Measurements from ENCODE around the gene MAPK8IP1.

Gene MAPK8IP1

DNA sequence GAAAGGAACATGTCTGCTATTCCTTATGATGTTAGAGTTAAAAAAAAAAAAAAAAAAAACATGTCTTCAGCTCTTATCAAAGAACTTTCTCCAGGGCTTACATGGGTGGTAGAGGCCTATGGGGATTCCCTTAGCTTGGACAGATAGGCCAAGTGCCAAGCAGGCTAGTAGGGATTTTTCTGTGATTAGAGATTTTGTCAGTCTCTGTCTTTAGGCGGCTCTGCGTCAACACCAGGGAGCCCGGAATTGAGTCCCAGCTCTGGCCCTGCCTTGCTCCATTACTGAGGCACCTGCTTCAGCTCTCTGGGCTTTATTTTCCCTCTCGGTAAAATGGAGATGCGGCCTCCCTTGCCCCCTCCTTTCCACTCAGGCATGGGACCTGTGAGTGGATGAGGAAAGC, 25.1 kb upstream of the MAPK8IP1 start:
- no peak for DNase-seq

DNA sequence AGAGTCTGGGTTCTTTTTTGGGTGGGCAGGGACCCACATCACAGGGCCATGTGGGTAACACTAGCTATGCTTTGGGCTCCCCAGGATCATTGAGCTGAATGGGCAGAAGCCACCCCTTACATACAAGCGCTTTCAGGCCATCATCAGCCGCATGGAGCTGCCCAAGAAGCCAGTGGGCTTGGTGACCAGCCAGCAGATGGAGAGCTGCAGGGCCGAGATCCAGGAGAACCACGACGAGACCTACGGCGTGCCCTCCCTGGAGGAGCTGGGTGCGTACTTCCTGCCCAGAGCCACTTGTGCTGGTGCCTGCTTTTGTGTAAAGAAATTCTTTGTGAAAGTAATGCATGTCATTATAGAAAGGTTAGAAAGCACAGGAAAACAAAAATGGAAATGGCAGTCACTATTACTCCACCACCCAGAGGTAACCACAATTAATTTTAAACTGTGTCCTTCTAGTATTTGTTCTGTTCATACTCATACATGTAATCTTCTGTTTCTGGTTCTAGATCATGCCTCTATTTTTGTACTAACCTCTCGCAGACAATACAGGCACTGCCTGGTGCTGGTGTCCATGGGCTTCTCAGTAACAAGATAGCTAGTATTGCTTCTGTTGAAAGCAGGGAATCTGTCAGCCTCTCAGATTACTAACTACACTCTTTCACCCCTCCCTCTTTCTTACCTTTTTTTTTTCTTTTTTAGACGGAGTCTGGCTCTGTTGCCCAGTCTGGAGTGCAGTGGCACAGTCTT, 24.5 kb upstream of the MAPK8IP1 start:
- no peak for DNase-seq

DNA sequence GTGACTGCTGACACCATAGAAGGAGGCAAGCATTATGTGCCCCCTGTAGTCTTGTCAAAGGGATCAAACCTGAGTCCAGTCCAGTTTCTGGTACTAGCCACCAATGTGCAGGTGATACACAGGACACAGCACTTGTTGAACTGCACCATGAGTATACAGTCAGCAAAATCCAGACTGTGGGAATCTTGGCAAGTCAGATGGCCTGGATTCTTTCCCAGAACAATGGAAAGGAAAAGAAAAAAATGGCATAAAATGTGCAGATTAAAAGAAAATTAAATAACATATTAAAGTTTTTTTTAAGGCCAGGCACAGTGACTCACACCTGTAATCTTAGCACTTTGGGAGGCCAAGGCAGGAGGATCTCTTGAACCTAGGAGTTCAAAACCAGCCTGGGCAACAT, 21.4 kb upstream of the MAPK8IP1 start:
- no peak for DNase-seq

DNA sequence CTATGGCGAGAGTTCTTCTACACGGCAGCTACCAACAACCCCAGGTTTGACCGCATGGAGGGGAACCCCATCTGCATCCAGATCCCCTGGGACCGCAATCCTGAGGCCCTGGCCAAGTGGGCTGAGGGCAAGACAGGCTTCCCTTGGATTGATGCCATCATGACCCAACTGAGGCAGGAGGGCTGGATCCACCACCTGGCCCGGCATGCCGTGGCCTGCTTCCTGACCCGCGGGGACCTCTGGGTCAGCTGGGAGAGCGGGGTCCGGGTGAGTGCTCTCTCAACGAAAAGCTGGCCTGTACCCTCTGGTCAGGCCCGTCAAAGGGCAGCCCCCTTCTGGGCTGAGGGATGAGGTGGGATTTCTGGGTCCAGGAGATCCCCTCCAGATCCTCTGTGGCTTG, 15.9 kb upstream of the MAPK8IP1 start:
- DNase-seq: no peak

DNA sequence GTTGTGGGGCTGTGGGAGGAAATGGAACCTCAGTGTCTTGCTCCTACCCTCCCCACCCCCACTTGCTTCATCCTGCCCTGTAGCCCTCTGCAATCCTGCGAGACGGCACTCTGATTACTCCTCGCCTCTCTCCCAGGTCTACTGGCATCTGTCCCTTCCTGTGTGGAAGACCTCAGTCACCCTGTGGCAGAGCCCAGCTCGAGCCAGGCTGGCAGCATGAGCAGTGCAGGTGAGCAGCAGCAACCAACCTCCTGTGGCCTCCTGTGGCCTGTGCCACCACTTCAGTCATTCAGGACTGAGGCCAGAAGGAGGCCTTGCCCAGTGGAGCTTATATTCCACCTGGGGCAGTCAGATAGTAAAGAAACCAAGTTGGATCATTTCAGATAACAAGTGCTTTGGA, 14.7 kb upstream of the MAPK8IP1 start:
- no peak for DNase-seq

DNA sequence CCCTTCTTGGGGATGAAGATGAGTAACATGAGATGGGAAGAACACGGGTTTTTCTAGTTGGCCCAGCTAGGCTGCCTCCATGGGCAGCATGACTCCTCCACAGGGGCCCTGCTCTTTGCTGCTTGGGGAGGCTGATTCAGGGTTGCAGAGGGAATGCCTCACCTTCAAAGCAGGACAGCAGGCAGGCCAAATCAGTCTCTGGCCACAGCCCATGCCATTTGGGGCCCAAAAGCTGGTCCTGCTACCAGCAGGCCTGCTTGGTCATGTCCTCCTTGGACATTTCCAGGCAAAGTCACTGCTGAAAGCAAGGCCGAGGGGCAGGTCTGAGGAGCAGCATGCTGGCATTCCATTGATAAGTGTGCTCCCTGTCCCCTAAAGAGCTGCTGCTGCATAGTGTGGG, 13.8 kb upstream of the MAPK8IP1 start:
- no peak for DNase-seq

DNA sequence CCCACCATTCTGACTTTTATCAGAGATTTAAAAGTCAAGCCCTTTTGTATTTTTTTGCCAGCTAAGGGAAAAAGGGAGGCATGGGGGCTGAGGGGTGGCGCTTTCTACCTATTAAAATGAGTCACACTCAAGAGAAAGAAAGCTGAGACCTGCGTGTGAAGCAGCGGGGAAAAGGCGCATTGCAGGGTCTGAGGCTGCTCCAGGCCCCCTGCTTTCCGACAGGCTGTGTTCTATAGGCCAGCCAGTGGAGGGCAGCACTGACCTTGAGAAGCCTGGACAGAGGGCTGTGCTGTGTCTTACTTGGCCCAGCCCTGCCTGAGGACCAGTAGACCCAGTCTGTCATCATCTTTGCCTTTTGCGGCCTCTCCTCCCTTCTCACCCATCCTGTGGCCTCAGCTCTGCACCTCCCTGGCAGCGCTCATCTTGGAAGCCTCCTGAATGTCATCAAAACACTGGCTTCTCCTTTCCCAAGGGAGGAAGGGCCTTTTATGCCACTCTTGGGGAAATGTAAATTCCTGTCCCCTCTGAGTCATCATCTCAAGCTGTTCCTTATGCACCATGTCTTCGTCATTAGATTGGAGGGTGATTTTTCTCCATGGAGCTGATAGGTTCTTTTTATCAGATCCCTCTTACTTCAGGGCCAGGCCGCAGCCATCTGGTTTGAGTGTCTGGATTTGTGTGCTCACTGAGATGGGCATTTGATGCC, 12.6 kb upstream of the MAPK8IP1 start:
- DNase-seq: peak; percentile 22 to 37

DNA sequence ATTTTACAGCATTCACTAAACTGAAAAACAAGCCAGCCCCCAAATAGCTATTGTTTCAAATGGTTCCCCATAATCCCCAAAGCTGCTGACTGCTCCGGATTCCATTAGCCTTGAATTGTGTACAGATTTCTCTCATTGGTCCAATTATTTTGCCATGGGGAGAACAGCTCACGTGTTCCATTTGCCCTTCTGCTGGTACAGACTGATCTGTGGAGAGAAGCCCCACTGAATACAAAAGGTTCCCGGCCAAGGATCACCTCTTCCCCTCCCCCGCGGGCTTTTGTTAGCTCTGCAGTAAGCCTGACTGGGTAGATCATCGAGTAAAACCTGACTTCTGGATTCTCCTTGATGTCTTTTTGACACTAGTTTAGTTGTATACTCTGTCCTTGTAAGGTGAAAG, 9.1 kb upstream of the MAPK8IP1 start:
- DNase-seq: no peak

DNA sequence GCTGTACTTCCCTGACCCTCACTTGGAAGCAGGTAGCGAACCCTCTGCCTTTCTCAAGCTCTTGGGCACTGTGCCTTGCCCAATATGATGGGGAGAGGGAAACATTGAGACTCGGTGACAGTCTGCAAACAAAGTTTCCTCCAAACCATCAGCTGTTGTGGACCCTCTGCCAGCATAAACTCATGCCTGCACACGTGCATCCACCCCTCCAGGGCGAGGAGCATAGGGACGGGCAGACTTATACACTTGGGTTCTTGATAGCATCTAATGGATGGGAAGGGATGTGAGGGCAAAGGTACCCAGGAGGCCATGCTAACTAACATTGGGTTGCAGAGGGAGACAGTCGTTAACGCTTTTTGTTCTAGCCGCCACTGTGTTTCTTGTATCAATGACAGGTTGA, 8.2 kb upstream of the MAPK8IP1 start:
- no peak for DNase-seq

DNA sequence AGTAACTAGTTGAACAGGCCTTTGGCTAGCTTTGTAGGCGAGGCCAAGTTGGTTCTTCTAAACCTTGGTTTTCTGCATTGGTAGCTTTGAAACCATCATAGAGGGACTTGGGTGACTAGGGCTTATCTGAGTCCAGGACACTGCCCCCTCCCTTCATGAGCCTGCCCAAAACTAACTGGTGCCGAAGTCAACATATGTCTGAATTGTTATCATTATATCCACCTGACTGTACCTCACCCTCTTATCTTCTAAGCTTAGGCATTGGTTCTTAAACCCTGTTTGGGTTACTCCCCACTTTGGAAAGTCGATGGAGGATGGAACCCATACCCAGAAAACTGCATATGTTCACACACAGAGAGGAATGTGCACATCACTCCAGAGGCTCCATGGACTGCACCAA, 7.6 kb upstream of the MAPK8IP1 start:
- DNase-seq: no peak

DNA sequence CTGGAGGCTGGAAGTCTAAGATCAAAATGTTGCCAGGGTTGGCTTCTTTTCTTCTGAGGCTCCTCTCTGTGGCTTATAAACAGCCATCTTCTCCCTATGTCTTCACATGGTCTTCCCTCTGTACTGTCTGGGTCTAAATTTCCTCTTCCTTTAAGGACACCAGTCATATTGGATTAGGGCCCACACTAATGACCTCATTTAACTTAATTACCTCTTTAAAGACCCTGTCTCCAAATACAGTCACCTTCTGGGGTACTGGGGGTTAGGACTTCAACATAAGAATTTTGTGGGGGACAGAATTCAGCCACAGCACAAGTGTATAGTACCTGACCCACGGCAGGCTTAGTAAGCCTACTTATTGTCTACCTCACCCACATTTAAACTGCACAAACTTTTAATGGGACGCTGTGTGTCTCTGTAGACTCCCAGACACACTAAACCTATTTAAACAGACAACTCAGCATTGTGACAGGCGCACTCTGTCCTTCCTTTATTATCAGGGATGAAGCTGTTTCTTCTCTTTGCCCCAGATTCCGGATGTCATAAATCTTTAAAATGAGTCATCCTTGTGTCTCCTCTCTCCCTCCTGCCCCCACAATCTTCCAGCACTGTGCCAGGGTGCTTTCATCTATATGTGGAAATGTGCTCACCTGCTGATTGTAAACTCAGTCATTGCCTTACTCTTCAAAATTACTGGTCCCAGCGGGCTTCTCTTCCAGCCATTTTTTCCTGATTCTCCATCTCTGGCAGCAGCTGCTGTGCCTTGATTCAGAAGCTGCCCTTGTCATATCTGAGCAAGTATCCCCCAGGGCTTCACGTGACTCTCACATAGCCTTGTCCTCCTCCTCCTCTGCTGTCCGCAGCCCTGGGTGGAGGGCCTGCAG, 5.4 kb upstream of the MAPK8IP1 start:
- no peak for DNase-seq

DNA sequence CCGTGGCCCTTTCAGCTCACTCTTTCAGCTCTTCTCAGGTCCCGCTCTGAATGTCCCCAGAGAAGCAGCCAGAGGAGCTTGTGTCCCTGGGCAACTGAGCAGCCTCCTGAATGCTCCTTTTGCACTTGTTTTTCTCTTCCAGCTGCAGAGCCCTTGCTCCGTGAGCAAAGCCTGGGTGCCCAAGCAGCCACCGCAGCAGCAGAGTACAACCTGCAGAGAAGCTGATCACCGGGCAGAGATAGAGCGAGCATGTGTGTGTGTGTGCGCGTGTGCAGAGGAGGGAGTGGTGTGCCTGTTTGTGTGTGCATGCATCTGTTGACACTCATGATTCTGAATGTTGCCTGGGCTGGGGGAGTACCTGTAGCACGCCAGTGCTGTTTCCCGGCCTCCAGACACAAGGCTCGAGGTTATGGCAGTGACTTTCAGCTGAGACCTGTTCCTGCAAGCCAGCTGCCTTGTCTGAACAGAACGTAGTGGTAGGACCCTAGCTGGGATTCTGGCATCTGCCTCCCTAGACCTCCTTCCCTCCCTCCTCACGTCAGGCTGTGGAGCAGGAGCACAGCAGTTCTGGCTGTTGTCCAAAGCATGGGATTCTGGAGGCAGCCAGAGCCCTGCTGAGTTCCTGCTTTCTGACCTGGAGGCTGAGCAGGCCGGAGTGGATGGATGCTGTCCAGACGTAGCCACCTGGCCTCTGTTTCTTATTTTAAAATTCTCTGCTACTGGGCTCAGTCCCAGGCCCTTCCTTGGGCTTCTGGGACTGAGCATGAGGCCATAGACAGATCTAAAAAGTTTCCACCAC, 4.5 kb upstream of the MAPK8IP1 start:
- DNase-seq: no peak

DNA sequence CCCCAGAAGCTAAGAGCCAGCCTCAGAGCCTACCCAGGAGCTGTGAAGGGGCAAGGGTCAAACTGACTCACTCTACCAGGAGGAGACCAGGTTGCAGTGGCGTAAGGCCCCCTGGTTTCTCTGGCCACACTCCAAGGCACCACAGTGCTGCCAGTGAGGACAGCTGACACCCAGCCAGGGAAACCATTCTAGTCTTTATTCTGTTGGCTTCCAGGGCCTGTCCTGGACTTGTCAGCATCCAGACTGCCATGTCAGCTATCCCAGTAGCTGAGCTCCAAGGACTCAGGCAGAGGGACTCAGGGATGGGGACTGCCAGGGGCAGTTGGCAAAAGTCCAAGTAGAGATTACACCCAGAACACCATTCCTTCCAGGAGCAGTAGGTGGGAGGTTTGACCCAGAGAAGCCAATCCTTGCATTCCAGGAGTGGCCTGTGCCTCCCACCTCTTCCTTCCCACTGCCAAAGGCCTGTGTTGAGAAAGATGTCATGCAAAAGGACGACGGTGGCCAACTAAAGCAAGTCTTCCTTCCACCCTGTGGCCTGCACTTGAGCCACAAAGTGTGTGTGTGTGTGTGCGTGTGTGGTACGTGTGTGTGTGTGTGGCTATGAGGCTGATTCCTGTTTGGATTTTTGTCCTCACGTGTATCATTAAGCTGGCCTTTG, 3.6 kb upstream of the MAPK8IP1 start:
- no peak for DNase-seq

DNA sequence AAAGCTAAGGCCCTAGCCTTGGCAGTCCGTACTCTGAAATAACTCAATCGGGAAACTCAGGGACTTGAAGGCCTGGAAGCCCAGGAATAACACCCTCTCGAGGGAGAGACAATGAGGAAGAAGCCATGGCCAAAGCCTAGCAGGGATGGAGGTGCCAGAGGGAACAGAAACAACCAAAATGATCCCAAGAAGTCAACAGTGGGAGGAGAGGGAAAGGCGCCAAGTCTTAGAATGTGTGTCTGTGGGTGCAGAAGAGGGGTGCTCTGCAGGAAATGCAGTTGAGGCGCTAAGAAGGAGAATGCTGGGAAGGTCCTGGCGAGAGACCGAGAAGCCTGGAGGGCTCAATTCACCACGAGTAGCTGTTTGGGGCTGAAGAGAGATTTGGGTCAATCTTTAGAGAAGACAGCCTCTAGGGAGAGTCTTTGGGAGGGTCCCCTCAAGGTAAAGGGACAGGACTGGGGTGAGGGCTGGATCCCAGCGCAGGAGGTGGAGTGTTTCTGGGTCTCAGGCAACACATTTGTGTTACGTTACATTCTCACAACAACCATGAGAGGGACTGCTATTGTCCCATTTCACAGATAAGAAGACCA, 760 bp upstream of the MAPK8IP1 start:
- no peak for DNase-seq

DNA sequence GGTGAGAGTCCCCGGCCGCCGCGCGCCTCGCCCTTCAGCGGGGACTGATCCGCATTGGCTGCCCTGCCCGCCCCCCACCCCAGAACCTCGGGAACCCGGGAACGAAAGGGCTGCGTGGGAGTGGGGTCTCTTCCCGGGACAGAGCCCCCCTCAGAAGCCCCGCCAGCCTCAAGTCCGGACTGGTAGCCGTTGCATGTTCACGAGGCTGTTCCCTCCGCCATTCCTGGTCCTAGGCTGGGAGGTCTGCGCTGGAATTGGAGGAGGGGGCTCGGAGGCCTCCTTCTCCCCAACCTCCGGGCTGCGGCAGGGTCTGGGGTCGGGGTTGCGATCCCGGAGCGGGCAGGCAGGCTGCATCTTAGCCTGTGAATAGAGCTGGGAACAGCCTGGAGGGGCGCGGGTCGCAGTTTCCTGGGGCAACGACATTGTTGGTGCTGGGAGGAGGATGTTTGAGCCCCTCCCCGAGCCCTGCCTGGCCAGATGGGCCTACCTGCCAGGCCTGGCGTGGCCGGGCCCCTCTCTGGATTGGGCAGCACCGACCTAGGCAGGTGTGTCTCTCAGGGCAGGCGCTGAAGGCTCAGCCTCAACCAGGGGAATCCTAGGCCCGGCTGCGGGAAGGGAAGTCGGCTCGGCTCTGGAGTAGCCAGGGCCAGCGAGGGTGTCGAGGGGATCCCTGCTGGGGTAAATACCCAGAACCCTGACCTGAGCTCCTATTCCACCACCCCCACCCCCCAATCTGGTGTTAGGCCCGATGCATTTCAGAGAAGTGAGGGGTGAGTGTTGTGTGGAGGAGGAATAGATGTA, 670 bp downstream of the MAPK8IP1 start:
- no peak for DNase-seq

DNA sequence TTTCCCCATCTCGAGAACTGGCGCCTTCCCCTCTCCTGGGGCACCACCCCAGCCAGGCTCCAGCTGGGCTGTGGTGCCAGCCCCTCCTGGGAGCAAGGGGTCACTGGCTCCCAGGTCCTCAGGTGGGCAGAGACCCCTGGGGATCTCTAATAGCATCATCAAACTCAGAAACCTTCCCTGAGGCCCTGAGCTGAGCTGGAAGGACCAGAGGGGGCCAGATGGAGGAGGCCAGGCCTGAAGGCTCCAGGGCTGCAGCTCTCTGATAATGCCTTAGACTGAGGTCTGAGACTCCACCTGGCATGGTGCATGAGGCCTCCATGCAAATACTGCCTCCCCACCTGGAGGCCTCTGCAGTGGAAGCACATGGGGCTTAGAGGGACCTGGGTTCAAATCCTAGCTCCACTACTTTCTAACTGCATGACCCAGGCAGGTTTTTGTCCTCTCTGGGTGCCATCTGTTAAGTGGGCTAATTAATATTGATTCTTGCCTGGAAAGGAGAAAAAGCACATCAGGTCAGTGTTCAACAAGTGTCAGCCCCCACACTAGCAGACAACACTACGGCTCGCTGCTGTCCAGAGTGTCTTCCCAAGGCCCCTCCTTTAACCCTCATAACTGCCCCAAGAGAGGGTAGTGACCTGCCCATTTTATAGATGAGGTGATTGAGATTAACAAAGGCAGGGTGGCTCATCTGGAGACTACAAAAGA, 1.5 kb downstream of the MAPK8IP1 start:
- DNase-seq: no peak

DNA sequence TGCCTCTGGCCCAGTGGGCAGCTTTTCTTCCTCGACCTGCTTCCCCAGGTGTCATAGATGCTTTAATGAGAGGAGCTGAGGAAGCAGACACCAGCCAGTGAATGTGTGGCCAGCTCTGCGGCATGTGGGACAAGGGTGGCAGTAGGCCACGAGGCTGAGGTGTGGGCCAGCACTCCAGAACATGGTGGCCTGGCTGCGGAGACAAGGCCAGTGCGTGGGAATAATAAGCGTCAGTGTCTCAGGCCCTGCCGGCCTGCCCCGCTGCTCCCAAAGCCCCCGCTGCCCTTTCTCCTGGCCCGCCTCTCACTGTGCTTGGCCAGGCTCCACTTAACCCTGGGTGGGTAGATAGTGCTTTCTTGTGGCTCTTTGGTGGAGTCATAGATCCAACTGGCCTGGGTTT, 2.1 kb downstream of the MAPK8IP1 start:
- no peak for DNase-seq

DNA sequence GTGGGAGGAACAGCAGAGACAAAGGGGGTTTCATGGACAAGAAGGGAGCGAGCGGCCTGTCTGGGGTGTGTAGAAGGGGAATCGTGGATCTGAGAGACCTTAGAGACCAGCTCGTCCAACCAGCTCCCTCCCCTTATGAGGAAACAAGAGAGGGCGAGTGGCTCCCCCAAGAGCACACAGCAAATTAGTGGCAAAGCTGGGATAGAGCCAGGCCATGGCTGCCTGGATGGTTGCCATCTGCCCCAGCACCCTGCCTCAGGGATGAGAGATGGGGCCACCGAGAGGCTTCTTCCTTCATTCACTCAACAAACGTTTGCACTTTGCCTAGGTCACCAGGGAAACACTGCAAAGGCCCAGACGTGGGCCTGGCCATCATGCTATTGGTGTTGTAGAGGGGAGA, 4.1 kb downstream of the MAPK8IP1 start:
- no peak for DNase-seq

DNA sequence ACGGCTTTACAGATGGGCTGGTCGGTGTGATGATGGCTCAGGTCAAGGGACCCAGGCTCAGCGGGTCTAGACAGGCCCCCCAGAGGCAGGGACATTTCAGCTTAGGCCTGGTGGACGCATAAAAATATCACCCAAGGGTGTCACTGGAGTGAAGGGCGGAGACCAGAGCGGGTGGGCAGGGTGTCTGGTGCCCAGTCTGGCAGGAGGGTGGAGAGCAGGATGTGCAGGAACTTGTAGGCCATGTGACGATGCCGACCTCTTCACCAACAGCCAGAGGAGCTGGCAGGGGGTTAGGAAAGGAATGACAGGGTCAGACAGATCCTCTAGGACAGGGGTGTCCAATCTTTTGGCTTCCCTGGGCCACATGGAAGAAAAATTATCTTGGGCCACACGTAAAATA, 4.5 kb downstream of the MAPK8IP1 start:
- no peak for DNase-seq

DNA sequence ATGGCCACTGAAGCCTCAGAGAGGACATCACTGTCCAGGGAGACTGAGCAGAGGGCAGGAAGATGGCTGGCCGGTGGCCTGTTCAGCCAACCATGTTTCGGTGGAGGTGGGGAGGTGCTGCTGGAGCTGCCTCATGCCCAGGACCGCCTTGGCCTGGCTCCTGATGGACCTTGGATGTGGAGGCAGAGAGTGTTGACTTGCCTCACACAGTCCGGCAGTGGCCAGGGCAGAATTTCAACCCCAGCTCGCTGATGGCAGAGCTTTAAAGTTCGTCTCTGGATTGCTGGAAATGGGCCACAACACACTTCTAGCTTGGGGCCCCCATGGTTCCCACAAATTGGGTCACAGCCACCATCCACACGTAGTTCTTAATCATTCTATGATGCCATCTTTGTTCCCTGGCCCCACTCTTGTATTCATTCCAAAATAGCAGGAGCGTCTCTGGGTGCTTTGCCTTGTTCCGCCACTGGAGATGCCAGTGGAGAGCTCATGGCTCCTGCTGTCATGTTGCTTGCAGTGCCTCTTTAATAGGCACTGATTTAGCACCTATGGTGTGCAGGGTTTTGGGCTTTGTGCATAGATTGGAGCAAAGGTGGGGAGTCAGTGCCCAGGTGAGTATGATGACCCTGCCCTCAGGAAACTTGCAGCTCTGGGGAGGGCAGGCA, 5.6 kb downstream of the MAPK8IP1 start:
- DNase-seq: no peak

Measured in SW 1271 (cell line).